Activated T-cell treated with anti-CD3 and anti-CD28 coated beads for 4 hours (primary cell): ENCODE results near the gene TBXA2R.
A peak's percentile ranks its signal among the peaks of the same experiment; 100 is the strongest.
"Not testable (repeated sequence)": the region's sequence is repeated elsewhere in the genome, so short reads cannot be mapped to it uniquely, and the experiment has no call there.

Source experiments
- DNase-seq: peaks from one replicate; pipeline ENCODE4 v3.0.0-alpha.2; 2020

The TBXA2R gene

DNA sequence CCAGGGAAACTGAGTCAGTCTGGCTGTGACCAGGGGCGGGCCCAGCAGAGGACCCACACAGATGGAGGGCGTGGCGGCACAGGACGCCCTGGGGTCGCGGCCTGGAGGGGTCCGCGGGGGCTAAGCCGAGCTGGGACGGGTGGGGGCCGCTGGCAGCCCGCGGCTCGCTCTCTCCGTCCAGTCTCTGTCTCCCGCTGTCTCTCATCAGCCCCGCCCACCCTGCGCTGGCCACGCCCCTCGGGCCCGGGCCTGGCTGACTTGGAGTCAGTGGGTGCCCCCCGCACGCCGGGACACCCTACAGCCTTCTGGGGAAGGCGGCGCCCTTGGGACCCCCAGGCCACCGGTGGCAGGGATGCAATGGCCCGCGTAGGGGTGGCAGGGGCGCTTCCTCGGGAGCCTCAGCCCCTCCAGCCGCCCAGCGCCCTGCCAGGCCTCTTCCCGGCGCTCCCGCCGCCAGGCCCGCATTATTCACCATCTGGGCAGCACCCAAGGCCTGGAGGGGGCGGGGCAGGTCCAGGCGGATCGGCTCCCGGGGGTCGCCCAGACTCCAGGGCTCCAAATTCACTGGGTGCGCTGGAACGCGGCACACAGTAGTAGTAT lies at the start of gene TBXA2R:
TSS of gene TBXA2R (minus strand) at position 186 of the 600 bp plus-strand sequence. CDS start 6,241 bp downstream, outside the sequence.
- DNase-seq = peak; percentile 50

DNA sequence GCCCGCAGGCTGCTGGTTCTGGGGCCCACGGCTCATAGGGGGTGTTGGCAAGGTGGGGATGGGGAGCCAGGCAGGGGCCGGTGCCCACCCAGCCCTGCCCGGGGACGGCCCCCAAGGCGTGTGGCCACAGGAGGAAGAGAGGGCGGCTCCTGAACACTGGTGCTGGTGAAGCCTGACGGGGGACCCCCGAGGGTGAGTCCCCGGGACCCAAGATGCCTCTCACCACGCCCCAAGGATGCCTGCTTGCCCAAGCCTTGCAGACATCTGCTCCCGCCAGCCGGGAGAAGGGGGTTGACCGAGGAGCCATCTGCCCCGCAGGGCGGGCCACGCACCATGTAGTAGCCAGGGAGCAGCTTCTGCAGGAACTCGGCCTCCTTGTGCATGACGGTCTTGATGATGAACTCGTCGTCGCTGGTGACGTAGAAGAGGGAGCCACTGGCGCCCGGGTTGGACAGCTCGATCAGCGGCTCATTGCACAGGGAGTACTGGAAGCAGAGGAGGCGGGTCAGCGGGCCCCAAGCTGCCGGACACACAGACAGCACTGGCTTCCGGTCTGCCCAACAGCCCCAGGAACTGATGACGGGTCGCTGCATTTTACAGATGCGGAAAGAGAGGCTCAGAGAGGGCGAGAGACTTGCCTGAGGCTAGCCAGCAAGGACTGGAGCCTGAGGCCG lies 49.5 kb upstream of the TBXA2R start:
- no peak for DNase-seq

DNA sequence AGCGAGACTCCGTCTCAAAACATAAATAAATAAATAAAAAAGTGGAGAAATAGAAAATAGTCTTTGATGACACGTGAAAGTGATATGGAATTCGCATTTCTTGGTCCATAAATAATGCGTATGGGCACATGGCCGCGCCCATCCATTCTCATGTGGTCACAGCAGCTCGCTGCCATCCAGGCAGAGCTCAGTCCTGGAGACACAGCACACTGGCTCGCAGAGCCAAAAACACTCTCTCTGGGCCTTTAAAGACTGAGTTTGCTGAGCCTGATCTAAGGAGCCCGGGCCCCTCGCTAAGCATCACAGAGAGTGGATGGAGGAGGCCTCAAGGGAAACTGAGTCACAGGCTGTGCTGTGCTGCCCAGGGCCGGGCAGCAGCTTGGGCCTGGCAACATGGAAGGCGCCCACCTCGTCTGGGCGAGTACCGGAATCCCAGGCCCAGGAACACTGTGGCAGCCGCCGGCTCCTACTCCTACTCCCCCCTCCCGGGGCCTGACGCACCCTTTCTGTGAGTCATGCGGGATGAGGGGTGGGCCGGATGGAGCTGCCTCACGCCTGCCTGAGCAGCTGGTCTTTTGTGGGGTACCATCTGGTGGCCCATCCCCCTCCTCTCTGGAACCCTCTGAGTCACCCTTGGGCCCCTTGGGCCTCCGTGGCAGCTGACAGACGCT lies 48.9 kb upstream of the TBXA2R start:
- no peak for DNase-seq

DNA sequence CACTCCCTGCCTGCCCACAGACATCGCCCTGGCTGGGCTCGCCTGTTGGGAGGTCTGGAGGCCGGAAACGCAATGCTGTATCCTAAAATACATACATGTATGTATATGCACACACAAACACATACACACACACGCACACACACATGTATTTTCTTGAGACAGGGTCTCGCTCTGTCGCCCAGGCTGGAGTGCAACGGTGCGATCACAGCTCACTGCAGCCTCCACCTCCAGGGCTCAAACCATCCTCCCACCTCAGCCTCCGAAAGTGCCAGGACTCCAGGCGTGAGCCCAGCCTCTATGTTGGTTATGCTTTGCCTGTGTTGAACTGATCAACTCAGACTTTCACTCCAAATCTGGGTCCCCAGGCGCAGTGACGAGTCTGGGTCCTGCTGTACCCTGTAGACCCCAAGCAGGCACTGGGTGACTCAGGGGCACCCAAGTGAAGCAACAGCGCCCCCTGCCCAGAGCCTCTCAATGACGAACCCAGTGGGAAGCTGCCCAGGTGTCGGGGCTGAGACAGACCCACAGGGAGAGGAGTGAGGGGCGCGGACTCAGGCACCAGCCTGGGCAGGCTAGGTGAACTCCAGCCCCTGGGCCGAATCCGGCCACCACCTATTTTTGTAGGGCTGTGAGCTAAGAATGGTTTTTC lies 47.3 kb upstream of the TBXA2R start:
- DNase-seq = no peak

DNA sequence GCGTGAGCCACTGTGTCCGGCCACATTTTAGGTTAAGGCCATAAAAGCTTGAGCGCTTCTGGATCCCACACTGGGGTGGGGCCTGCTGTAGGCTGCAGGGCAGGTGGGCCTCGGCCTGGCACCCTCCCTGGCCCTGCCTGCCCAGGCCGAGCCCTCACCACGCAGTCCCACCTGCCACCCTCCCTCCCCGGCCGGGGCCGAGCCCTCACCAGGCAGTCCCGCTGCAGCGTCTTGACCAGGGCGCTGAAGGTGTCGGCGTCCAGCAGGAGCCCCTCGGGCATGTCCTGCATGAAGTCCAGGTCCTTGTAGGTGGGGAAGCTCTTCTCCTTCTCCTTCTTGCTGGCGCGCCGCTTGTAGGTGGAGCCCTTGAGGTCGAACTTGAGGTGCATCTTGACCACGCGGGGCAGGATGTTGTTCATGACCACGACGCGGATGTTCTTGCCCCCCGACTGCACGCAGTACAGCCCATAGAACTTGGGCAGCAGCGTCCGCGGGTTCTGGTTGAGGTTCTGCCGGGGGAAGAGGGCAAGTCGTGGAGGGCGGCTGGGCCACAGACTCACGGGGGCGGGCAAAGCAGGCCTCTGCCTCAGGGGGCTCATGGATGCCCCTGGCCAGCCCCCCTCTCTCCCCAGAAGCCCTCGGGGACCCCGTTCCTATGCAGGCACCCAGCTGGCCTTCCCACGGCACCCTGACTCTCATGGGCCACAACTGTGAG lies 46.6 kb upstream of the TBXA2R start:
- DNase-seq = no peak

DNA sequence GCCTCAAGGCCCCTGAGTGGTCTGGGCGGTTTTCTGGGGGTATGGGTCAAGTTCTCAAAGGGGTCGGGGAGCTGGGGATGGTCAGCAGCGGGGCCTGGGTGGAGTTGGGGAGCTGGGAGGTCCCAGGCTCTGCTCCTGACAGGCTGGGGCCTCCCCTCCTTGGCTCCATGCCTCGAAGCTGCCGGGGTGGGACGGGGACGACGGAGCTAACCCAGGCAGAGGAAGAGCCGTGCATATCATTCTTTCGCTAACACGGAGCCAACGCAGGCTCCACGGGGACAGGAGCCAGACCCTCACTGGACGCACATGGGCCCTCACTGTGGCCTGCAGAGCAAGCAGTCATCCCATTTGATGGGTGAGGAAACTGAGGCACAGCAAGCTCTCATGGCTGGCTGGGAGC lies 45.7 kb upstream of the TBXA2R start:
- no peak for DNase-seq

DNA sequence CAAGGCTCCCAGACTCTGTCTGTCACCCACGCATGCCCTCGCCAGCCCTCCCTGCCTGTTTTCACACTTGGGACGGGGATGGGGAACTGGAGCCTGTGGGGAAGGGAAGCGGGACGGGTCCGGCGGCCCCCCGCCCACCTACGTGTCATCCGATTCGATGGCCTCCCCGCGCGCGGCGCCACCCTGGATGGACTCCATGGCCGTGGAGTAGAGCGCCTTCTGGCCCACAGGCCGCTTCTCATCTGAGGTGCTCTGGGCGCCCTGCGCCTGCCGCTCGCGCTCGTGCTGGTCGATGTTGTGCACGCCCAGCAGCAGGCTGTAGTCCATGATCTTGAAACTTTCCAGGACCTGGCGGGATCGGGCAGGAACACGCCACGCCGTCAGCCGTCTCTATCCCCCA lies 45.0 kb upstream of the TBXA2R start:
- DNase-seq = no peak

DNA sequence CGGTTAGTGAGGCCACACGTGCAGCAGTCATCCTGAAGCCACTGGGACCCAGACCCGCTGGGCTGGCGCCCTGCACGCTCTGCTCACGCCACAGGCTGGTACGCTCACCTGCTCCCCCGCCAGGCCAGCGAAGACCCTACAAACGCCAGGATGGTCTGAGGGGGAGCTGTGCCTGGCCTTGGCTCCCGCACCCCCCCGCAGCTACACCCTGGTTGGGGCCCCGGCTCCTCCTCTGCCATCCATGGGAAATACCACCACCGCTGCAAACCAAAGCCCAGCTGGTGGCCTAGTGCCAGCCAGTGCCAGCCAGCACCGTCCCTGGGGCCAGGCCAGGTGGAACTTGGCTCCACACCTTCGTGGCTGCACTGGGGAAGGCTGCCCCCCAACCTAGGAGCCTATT lies 43.2 kb upstream of the TBXA2R start:
- no peak for DNase-seq

DNA sequence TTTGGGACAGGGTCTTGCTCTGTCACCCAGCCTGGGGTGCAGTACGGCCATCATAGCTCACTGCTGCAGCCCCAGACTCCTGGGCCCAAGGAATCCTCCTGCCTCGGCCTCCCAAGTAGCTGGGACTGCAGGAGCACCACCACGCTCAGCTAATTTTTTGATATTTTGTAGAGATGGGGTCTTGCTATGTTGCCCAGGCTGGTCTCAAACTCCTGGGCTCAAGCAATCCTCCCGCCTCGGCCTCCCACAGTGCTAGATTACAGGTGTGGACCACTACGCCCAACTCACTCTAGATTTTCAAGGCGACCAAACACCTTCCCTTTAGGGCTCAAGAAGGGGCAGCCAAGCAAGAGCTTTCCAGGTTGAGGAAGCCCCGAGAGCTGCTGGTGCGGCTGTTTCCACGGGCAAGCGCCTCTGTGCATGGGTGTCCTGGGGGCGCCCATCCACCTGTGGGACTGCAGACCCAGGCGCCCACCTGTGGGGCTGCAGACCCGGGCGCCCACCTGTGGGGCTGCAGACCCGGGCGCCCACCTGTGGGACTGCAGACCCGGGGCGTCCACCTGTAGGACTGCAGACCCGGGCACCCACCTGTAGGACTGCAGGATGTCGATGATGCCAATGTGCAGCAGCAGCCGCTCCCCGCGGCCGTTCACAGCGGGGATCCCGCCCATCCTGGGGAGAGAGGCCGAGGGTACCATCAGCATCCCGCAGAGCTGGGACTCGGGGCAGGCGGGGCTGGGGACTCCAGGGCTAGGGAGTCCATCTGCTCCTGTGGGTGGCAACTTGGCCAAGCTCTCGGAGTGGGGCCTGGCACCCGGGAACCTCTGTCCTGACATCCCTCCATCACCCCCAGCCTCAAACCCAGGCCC lies 41.6 kb upstream of the TBXA2R start:
- DNase-seq = no peak

DNA sequence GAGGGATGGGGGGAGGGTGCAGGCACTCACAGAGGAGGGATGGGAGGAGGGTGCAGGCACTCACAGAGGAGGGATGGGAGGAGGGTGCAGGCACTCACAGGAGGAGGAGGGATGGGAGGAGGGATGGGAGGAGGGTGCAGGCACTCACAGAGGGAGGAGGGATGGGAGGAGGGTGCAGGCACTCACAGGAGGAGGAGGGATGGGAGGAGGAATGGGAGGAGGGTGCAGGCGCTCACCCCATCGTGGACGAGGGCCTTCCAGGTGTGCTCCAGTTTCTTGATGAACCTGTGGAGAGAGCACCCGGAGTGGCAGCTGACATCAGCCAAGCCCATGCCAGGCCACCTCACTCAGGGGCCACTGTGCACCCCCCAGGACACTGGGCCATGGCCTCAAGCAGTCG lies 40.4 kb upstream of the TBXA2R start:
- DNase-seq = not testable (repeated sequence)

DNA sequence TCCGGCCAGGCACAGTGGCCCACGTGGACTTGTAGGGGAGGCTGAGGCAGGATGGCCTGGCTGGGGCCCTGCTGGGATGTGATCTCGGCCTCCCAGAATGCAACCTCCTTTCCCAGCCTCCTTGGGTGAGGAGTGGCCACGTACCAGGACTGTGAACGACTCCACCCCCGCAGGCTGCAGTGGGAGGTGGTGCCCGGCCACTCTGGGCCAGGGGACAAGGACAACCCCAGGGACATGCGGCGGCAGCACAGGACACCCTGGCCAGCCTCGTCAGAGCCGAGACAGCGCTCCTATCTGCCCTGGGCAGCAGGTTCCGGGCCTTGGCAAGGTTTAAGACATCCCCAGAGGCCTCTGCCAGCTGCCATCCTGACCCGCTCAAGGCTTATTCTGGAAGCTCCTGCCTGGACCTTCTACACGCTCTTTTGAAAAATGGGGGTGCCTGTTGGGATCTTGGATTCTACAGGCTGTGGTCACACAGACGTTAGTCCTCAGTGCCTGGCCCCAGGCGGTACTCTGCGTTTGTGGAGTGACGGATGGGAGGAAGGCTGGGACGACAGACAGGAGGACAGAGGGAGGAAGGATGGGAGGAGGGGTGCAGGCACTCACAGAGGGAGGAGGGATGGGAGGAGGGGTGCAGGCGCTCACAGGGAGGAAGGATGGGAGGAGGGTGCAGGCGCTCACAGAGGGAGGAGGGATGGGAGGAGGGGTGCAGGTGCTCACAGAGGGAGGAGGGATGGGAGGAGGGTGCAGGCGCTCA lies 39.8 kb upstream of the TBXA2R start:
- DNase-seq = no peak

DNA sequence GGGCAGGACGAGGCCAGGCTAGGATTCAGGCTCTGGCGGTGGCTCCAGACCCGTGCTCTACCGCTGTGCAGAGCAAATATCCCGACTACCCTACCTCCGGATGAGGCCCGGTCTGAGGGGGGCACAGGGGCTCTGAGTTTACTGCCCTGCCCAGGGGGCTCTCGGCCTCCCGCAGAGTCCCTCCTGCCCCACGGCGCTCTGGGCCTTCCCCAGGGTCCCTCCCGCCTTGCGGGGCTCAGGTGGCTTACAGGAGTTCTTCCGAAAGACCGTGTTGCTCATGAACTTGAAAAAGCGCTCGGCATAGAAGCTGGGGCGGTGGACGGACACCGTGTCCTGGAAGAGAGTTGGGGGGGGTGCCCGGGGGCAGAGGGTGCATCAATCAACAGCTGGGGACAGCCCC lies 39.1 kb upstream of the TBXA2R start:
- no peak for DNase-seq

DNA sequence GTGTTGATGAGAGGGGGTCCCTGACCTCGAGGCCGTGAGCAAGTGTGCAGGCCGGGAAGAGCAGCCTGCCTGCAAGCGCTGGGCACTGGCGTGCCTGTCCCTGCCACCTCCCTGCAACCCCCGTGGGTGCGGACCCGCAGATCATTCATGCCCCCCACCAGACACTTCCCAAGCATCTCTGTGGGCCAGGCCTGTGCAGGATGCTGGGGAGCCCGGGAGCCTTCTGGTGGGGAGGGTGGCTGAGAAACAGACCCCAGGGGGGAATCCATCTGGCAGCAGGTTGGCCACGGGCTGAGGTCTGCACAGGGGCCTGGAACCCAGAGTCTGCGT lies 38.4 kb upstream of the TBXA2R start:
- DNase-seq = no peak

DNA sequence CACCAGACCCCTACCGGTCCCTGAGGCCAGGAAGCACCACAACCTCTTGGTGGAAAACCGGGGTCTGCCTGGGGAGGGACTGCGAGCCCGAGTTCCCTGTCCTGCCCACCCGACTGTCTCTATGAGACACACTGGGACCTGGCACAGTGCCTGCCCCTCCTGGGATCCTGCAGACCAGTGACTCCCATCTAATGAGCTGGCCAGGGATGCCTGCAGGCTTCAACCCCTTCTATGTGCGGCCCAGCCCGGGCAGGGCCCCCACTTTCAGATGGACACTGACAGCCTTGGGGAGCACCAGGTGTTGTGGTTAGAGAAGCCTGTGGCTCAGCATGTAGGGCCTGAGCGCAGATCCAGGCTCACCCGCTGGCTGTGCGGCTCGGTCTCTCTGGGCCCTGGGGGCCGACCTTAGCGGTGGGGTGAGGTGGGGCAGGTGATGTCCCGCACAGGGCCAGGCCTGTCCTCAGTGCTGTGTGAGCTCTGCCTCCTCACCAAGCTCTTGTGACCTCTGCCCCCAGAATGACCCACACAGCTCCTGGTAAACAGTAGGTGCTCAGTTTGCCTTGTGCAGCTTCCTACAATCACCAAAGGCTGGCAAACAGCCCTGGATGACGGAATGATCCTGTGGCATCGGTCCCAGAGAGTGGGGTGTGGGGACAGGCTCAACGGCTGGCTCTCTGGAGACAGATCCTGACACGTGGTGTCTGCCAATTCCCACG lies 37.8 kb upstream of the TBXA2R start:
- no peak for DNase-seq

DNA sequence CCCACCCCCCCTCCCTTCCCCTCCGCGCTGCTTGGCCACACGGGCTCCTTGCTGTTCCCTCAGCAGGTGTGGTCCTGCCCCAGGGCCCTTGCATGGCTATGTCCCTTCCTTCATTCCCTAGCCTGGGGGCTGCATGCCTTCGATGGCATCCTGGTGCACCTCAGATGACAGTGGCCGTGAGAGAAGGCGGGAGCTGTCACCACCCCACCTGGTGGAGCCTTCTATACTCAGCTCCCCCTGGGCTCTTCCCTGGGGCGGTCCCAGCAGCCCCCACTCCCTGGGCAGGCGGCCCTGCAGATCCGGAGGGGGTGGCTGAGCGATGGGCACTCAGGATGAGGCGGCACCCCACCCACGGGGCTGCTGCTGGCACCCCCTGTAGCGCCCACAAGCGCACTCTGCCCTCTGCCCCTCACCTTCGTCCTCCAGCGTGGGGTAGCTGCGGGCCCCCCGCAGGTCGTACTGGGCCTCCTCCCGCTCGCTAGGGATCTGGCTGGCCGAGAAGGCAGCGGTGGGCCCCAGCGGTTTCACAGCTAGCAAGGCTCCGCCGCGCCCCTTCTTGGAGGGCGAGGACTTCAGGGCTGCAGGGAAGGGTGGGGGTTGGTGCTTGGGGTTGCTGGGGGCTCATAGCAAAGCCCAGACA lies 37.1 kb upstream of the TBXA2R start:
- no peak for DNase-seq

DNA sequence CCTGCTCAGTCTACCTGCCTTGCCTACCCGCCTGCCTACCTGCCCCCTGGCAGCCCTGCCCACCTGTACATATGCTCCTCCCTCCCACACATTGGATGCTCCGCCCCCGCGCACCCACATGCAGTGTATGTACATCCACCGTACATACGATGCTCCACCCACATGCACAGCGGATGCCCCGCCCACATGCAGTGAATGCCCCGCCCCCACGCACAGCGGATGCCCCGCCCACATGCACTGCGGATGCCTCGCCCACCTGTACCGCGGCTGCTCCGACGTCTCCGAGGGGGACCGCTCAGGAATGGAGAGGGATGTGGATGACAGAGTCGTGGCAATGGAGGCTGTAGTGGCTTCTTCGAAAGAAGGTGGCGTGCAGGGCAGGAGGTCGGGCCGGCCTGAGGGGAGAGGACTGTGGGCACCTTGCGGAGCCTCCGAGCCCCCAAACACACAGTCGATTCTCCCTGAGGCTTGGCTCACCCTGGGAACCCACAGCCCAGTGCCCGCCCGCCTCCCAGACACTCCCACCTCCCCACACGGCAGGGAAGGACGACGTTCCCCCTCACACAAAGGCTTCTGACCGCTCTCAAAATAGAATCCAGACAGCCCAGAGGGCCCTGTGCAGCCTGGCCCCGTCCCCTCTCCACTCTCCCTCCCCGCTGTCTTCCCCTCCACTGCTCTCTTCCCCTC lies 36.5 kb upstream of the TBXA2R start:
- DNase-seq = peak; percentile 16

DNA sequence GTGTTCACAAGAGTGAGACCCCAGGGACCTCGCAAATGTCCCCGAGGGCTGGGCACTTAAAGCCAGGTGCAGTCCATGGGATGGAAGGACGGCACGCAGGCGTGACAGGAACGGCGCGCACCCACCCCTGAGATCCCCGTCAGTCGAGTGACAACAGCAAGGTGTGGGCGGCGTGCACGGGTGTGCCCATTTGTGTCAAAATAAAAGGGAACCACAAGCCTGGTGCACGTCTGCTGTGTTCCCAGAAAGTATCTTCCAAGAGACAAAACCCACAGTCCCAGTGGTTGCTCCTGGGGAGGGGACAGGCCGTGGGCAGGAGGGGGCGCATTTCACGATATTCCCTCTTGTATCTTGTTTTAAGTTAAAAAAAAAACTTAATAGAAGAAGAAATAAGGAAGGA lies 35.6 kb upstream of the TBXA2R start:
- no peak for DNase-seq

DNA sequence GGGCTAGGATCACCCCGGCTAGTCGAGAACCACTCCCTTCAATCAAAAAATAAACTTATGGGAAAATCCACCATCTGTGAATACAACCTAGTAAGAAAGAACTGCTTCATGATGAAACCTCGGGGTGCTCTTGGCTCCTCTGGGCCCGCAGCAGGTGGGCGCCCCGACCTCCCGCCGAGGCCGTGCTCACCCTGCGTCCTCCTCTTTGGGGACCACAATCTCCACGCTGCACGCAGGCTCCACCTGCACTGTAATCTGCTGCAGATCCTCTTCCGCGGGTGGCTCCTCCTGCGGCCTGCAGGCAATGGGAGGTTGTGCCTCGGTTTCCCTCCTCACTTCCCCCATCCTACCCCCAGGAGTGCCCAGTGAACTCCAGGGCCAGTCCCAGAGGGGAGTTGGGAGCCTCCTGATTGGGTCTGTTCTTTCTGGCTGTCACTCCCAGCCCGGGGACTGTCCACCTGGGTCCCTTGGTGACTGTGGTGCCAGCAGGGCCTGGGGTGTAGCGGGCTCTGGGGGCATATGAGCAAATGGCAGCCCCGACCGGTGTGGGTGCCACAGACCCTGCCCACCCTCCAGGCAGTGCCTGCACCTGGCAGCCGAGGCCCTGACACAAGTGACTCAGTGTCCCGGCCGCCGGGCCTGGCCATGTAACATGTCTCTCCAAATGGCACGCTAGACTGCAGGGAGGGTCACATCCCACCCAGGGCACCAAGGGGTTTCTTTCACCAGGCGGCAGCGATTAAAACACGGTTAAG lies 35.0 kb upstream of the TBXA2R start:
- DNase-seq = no peak

DNA sequence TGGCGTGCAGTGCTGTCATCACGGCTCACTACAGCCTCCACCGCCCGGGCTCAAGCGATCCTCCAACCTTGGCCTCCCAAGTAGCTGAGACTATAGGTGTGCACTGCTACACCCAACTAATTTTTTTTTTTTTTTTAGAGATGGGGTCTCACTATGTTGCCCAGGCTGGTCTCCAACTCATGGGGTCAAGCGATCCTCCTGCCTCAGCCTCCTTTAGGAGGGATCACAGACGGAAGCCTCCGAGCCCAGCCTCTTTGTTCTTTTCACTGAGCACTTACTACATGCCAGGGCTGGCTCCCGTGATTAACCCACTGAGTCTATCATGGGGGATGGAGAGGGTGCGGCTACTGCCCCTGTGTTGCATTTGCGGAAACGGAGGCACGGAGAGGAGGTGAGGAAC lies 32.8 kb upstream of the TBXA2R start:
- DNase-seq = no peak
